Measurements from ENCODE around the gene ICA1. TPM values are rescaled to one million over a fixed set of nuclear protein-coding genes. Genes with fewer than 3 reads are reported as not detected.
"Not testable (repeated sequence)": the region's sequence is repeated elsewhere in the genome, so short reads cannot be mapped to it uniquely, and the experiment has no call there.

The ICA1 gene
- polyA plus RNA-seq, 4 donors: 32.1 to 65.5 (median 45.7) TPM

DNA sequence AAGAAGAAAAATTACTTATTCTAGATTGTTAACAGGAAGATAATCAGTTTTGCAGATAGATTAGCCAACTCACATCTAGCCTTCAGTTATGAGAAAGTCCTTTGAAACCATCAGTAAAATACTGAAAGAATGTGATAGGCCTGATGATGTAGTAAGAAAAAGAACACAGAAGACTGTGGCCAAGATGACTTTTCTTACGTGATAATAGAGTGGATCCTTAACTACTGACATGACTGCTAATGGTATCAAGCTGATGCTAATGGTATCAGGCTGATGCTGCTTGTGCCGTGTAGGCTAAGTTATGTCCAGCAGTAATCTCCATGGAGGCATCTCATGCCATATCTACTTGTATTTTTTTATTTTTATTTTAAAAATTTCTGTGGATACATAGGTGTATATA, 179.2 kb downstream of the ICA1 start:
- H3K9me3 ChIP-seq (ENCODE audit: control insufficient read depth in 2 of 2, insufficient read depth in 1 of 2, low read depth in 1 of 2, low read length in 1 of 2): no peaks in the 10 kb centered on the region
- H3K4me1 ChIP-seq (ENCODE audit: control insufficient read depth in 3 of 3, insufficient read depth in 2 of 3, low read depth in 1 of 3, low read length in 2 of 3): no peaks in the 10 kb centered on the region
- H3K27ac ChIP-seq (ENCODE audit: low read depth in 1 of 3, low read length in 2 of 3): no peak overlapping the region
- H3K27me3 ChIP-seq (ENCODE audit: control insufficient read depth in 3 of 3, insufficient read depth in 3 of 3, low read length in 3 of 3): no peaks in the 10 kb centered on the region
- 80 to 94% (median 93%) methylated on average over 2 of the region's 2 CpGs for WGBS, 3 donors
- FAIRE-seq (no peak), DNase-seq (no peak)
- no peak overlapping the region for H3K4me3 ChIP-seq (ENCODE audit: low read depth in 1 of 3, low read length in 3 of 3)
- H3K36me3 ChIP-seq (ENCODE audit: control insufficient read depth in 3 of 3, insufficient read depth in 2 of 3, low read depth in 1 of 3, low read length in 3 of 3): peaks cover 0 to 6% (median 5%) of the 10 kb centered on the region in 3 donors

- DNase-seq: no peak
- no peaks in the 10 kb centered on the region for H3K27me3 ChIP-seq (ENCODE audit: control insufficient read depth in 3 of 3, insufficient read depth in 3 of 3, low read length in 3 of 3)
- H3K27ac ChIP-seq (ENCODE audit: low read depth in 1 of 3, low read length in 2 of 3): no peak overlapping the region
- no peak for FAIRE-seq
- H3K4me3 ChIP-seq (ENCODE audit: low read depth in 1 of 3, low read length in 3 of 3): no peak overlapping the region
- peaks cover 0 to 2% (median 0%) of the 10 kb centered on the region in 3 donors for H3K36me3 ChIP-seq (ENCODE audit: control insufficient read depth in 3 of 3, insufficient read depth in 2 of 3, low read depth in 1 of 3, low read length in 3 of 3)
- H3K9me3 ChIP-seq (ENCODE audit: control insufficient read depth in 2 of 2, insufficient read depth in 1 of 2, low read depth in 1 of 2, low read length in 1 of 2): no peaks in the 10 kb centered on the region
- no peaks in the 10 kb centered on the region for H3K4me1 ChIP-seq (ENCODE audit: control insufficient read depth in 3 of 3, insufficient read depth in 2 of 3, low read depth in 1 of 3, low read length in 2 of 3)
These were observed 183.5 kb downstream of the ICA1 start for GRCh38 chr7:8078418-8078817.

DNA sequence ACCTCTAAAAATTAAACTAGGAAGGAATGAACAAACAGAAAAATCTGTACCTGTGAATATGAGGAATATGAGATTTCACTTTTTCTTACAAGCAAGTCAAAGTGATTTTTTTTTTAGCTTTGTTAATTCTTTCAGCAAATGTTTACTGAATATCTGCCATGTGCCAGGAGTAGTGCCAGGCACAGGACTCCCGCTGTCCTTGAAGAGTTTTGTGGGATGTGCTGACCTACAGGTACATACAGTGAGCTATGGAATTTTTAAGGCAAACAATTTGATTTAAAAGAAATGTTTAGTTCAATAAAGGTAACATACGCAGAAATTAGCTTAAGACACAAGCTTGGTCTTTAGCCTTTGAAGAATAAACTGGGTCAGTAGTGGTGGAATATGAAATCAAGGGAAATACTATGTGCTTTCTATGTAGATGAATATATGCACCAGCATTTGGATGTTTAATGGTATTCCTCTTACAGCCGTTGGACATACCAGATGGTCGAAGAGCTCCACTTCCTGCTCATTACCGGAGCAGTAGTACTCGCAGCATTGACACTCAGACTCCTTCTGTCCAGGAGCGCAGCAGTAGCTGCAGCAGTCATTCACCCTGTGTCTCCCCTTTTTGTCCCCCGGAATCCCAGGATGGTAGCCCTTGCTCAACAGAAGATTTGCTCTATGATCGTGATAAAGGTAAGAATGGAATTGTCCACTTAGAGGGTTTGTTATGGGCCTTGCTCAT, 191.4 kb downstream of the ICA1 start:
- Histone ChIP-seq H3K36me3 (ENCODE audit: control insufficient read depth in 3 of 3, insufficient read depth in 2 of 3, low read depth in 1 of 3, low read length in 3 of 3) (peaks cover 0 to 9% (median 3%) of the 10 kb centered on the region in 3 donors), H3K27ac (ENCODE audit: low read depth in 1 of 3, low read length in 2 of 3) (no peak overlapping the region), H3K4me3 (ENCODE audit: low read depth in 1 of 3, low read length in 3 of 3) (no peak overlapping the region), H3K4me1 (ENCODE audit: control insufficient read depth in 3 of 3, insufficient read depth in 2 of 3, low read depth in 1 of 3, low read length in 2 of 3) (no peaks in the 10 kb centered on the region), H3K9me3 (ENCODE audit: control insufficient read depth in 2 of 2, insufficient read depth in 1 of 2, low read depth in 1 of 2, low read length in 1 of 2) (no peaks in the 10 kb centered on the region), H3K27me3 (ENCODE audit: control insufficient read depth in 3 of 3, insufficient read depth in 3 of 3, low read length in 3 of 3) (no peaks in the 10 kb centered on the region)
- 97 to 98% (median 97%) methylated on average over 9 of the region's 9 CpGs for WGBS, 3 donors
- DNase-seq: no peak
- FAIRE-seq: no peak

- Histone ChIP-seq H3K4me3 (ENCODE audit: low read depth in 1 of 3, low read length in 3 of 3) (no peak overlapping the region), H3K4me1 (ENCODE audit: control insufficient read depth in 3 of 3, insufficient read depth in 2 of 3, low read depth in 1 of 3, low read length in 2 of 3) (no peaks in the 10 kb centered on the region), H3K27ac (ENCODE audit: low read depth in 1 of 3, low read length in 2 of 3) (no peak overlapping the region), H3K36me3 (ENCODE audit: control insufficient read depth in 3 of 3, insufficient read depth in 2 of 3, low read depth in 1 of 3, low read length in 3 of 3) (peaks cover 0 to 9% (median 3%) of the 10 kb centered on the region in 3 donors), H3K9me3 (ENCODE audit: control insufficient read depth in 2 of 2, insufficient read depth in 1 of 2, low read depth in 1 of 2, low read length in 1 of 2) (no peaks in the 10 kb centered on the region), H3K27me3 (ENCODE audit: control insufficient read depth in 3 of 3, insufficient read depth in 3 of 3, low read length in 3 of 3) (no peaks in the 10 kb centered on the region)
- no peak for DNase-seq
- FAIRE-seq: no peak
- WGBS, 3 donors: 82 to 95% (median 93%) methylated on average over 12 of the region's 12 CpGs
These were observed 192.9 kb downstream of the ICA1 start for GRCh38 chr7:8068892-8069686.

DNA sequence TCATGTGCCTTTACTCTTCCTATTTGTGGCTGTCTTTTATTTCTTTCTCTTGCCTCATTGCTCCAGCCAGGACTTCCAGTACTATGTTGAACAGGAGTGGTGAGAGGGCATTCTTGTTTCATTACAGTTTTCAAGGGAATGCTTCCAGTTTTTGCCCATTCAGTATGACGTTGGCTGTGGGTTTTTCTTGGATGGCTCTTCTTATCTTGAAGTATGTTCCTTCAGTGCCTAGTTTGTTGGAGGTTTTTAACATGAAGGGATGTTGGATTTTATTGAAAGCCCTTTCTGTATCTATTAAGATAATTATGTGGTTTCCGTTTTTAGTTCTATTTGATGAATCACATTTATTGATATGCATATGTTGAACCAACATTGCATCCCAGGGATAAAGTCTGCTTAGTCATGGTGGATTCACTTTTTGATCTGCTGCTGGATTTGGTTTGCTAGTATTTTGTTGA, 196.6 kb downstream of the ICA1 start:
- Histone ChIP-seq H3K4me3 (ENCODE audit: low read depth in 1 of 3, low read length in 3 of 3) (no peak overlapping the region), H3K9me3 (ENCODE audit: control insufficient read depth in 2 of 2, insufficient read depth in 1 of 2, low read depth in 1 of 2, low read length in 1 of 2) (no peaks in the 10 kb centered on the region), H3K27me3 (ENCODE audit: control insufficient read depth in 3 of 3, insufficient read depth in 3 of 3, low read length in 3 of 3) (no peaks in the 10 kb centered on the region), H3K4me1 (ENCODE audit: control insufficient read depth in 3 of 3, insufficient read depth in 2 of 3, low read depth in 1 of 3, low read length in 2 of 3) (no peaks in the 10 kb centered on the region), H3K27ac (ENCODE audit: low read depth in 1 of 3, low read length in 2 of 3) (no peak overlapping the region), H3K36me3 (ENCODE audit: control insufficient read depth in 3 of 3, insufficient read depth in 2 of 3, low read depth in 1 of 3, low read length in 3 of 3) (peaks cover 0 to 11% (median 0%) of the 10 kb centered on the region in 3 donors)
- DNase-seq: no peak
- WGBS, 3 donors: 92 to 98% (median 92%) methylated on average over 2 of the region's 2 CpGs
- FAIRE-seq: no peak

DNA sequence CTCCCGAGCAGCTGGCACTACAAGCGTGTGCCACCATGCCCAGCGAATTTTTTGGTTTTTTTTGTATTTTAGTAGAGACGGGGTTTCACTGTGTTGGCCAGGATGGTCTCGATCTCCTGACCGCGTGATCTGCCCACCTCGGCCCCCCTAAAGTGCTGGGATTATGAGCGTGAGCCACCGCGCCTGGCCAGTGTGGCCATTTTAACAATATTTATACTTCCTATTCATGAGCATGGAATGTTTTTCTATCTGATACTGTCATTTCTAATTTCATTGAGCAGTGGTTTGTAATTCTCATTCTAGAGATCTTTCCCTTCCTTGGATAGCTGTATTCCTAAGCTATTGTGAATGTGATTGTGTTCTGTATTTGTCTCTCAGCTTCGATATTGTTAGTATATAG, 197.1 kb downstream of the ICA1 start:
- Histone ChIP-seq H3K36me3 (ENCODE audit: control insufficient read depth in 3 of 3, insufficient read depth in 2 of 3, low read depth in 1 of 3, low read length in 3 of 3) (peaks cover 0 to 11% (median 0%) of the 10 kb centered on the region in 3 donors), H3K27me3 (ENCODE audit: control insufficient read depth in 3 of 3, insufficient read depth in 3 of 3, low read length in 3 of 3) (no peaks in the 10 kb centered on the region), H3K4me3 (ENCODE audit: low read depth in 1 of 3, low read length in 3 of 3) (no peak overlapping the region), H3K4me1 (ENCODE audit: control insufficient read depth in 3 of 3, insufficient read depth in 2 of 3, low read depth in 1 of 3, low read length in 2 of 3) (no peaks in the 10 kb centered on the region), H3K27ac (ENCODE audit: low read depth in 1 of 3, low read length in 2 of 3) (no peak overlapping the region), H3K9me3 (ENCODE audit: control insufficient read depth in 2 of 2, insufficient read depth in 1 of 2, low read depth in 1 of 2, low read length in 1 of 2) (no peaks in the 10 kb centered on the region)
- DNase-seq: no peak
- 96 to 98% (median 98%) methylated on average over 12 of the region's 12 CpGs for WGBS, 3 donors
- FAIRE-seq: no peak

DNA sequence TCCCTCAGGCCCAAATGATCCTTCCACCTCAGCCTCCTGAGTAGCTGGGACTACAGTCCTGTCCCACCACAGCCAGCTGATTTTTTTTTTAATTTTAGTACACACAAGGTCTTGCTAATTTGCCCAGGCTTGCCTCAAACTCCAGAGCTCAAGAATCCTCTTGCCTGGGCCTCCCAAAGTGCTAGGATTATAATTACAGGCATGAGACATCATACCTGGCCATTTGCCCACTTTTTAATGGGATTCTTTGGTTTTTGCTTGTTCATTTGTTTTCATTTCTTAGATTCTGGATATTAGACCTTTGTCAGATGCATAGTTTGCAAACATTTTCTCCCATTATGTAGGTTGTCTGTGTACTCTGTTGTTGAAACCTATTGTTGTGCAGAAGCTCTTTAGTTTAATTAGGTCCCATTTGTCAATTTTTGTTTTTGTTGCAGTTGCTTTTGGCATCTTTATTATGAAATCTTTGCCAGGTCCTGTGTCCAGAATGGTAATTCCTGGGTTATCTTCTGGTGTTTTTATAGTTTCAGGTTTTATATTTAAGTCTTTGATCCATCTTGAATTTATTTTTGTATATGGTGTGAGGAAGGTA, 198.2 kb downstream of the ICA1 start:
- Histone ChIP-seq H3K36me3 (ENCODE audit: control insufficient read depth in 3 of 3, insufficient read depth in 2 of 3, low read depth in 1 of 3, low read length in 3 of 3) (peaks cover 0 to 4% (median 0%) of the 10 kb centered on the region in 3 donors), H3K27ac (ENCODE audit: low read depth in 1 of 3, low read length in 2 of 3) (no peak overlapping the region), H3K9me3 (ENCODE audit: control insufficient read depth in 2 of 2, insufficient read depth in 1 of 2, low read depth in 1 of 2, low read length in 1 of 2) (no peaks in the 10 kb centered on the region), H3K27me3 (ENCODE audit: control insufficient read depth in 3 of 3, insufficient read depth in 3 of 3, low read length in 3 of 3) (no peaks in the 10 kb centered on the region), H3K4me1 (ENCODE audit: control insufficient read depth in 3 of 3, insufficient read depth in 2 of 3, low read depth in 1 of 3, low read length in 2 of 3) (no peaks in the 10 kb centered on the region), H3K4me3 (ENCODE audit: low read depth in 1 of 3, low read length in 3 of 3) (no peak overlapping the region)
- no peak for FAIRE-seq
- DNase-seq: no peak

GRCh38 chr7:8063300-8063699, 198.7 kb downstream of the ICA1 start:
- not testable (repeated sequence) for H3K27ac ChIP-seq (ENCODE audit: low read depth in 1 of 3, low read length in 2 of 3); H3K27me3 ChIP-seq (ENCODE audit: control insufficient read depth in 3 of 3, insufficient read depth in 3 of 3, low read length in 3 of 3); H3K4me1 ChIP-seq (ENCODE audit: control insufficient read depth in 3 of 3, insufficient read depth in 2 of 3, low read depth in 1 of 3, low read length in 2 of 3); H3K36me3 ChIP-seq (ENCODE audit: control insufficient read depth in 3 of 3, insufficient read depth in 2 of 3, low read depth in 1 of 3, low read length in 3 of 3); FAIRE-seq; H3K9me3 ChIP-seq (ENCODE audit: control insufficient read depth in 2 of 2, insufficient read depth in 1 of 2, low read depth in 1 of 2, low read length in 1 of 2); DNase-seq; H3K4me3 ChIP-seq (ENCODE audit: low read depth in 1 of 3, low read length in 3 of 3)
- WGBS, 3 donors: 78 to 90% (median 89%) methylated on average over 5 of the region's 5 CpGs
